ENCODE measurements around the gene SMAD6.
"Not testable (repeated sequence)": the region's sequence is repeated elsewhere in the genome, so short reads cannot be mapped to it uniquely, and the experiment has no call there.

SMAD6 gene

GRCh38 chr15:66675446-66675845 is 26.6 kb upstream of the SMAD6 start:
- DNase-seq (ENCODE audit: low read depth in 1 of 2, low spot score in 1 of 2) = no peak

- no peak for DNase-seq (ENCODE audit: low read depth in 1 of 2, low spot score in 1 of 2)
Measured at GRCh38 chr15:66677336-66677735, 24.7 kb upstream of the SMAD6 start.

GRCh38 chr15:66679061-66679656 is 22.9 kb upstream of the SMAD6 start:
- no peak for DNase-seq (ENCODE audit: low read depth in 1 of 2, low spot score in 1 of 2)

- no peak for DNase-seq (ENCODE audit: low read depth in 1 of 2, low spot score in 1 of 2)
Measured at GRCh38 chr15:66679657-66680108, 22.4 kb upstream of the SMAD6 start.

- DNase-seq (ENCODE audit: low read depth in 1 of 2, low spot score in 1 of 2) = no peak
Measured at GRCh38 chr15:66680502-66680901, 21.5 kb upstream of the SMAD6 start.

- DNase-seq (ENCODE audit: low read depth in 1 of 2, low spot score in 1 of 2) = no peak
Measured at GRCh38 chr15:66681395-66681794, 20.6 kb upstream of the SMAD6 start.

- DNase-seq (ENCODE audit: low read depth in 1 of 2, low spot score in 1 of 2) = no peak
Measured at GRCh38 chr15:66682246-66682645, 19.8 kb upstream of the SMAD6 start.

GRCh38 chr15:66682865-66683264 is 19.2 kb upstream of the SMAD6 start:
- no peak for DNase-seq (ENCODE audit: low read depth in 1 of 2, low spot score in 1 of 2)

- no peak for DNase-seq (ENCODE audit: low read depth in 1 of 2, low spot score in 1 of 2)
Measured at GRCh38 chr15:66684136-66684681, 17.8 kb upstream of the SMAD6 start.

GRCh38 chr15:66685638-66686150 is 16.3 kb upstream of the SMAD6 start:
- DNase-seq (ENCODE audit: low read depth in 1 of 2, low spot score in 1 of 2) = no peak

GRCh38 chr15:66690912-66691311 is 11.1 kb upstream of the SMAD6 start:
- not testable (repeated sequence) for DNase-seq (ENCODE audit: low read depth in 1 of 2, low spot score in 1 of 2)

GRCh38 chr15:66691727-66692126 is 10.3 kb upstream of the SMAD6 start:
- DNase-seq (ENCODE audit: low read depth in 1 of 2, low spot score in 1 of 2) = no peak

- DNase-seq (ENCODE audit: low read depth in 1 of 2, low spot score in 1 of 2) = no peak
Measured at GRCh38 chr15:66692391-66692790, 9.6 kb upstream of the SMAD6 start.

GRCh38 chr15:66692808-66693596 is 9.0 kb upstream of the SMAD6 start:
- no peak for DNase-seq (ENCODE audit: low read depth in 1 of 2, low spot score in 1 of 2)

- DNase-seq (ENCODE audit: low read depth in 1 of 2, low spot score in 1 of 2) = no peak
Measured at GRCh38 chr15:66696770-66697169, 5.3 kb upstream of the SMAD6 start.

GRCh38 chr15:66698318-66698961 is 3.6 kb upstream of the SMAD6 start:
- no peak for DNase-seq (ENCODE audit: low read depth in 1 of 2, low spot score in 1 of 2)

GRCh38 chr15:66698971-66699370 is 3.1 kb upstream of the SMAD6 start:
- DNase-seq (ENCODE audit: low read depth in 1 of 2, low spot score in 1 of 2) = no peak

- DNase-seq (ENCODE audit: low read depth in 1 of 2, low spot score in 1 of 2) = no peak
Measured at GRCh38 chr15:66700412-66700801, 1.6 kb upstream of the SMAD6 start.

- DNase-seq (ENCODE audit: low read depth in 1 of 2, low spot score in 1 of 2) = peak; percentile 69 to 76
Measured at GRCh38 chr15:66700802-66701421, 1.1 kb upstream of the SMAD6 start.

- DNase-seq (ENCODE audit: low read depth in 1 of 2, low spot score in 1 of 2) = peak in 1 of 2 donors; percentile 2
Measured at GRCh38 chr15:66701422-66702034, 508 bp upstream of the SMAD6 start.

Measured in activated CD4-positive, alpha-beta T cell treated with anti-CD3 and anti-CD28 coated beads, Interleukin-2, amount 50 U/mL, for 24 hours (primary cell).